BE2C (cell line): ENCODE results near the gene B4GAT1.
A peak's percentile ranks its signal among the peaks of the same experiment; 100 is the strongest.

Source experiments
- DNase-seq: peaks from one replicate; pipeline ENCODE4 v3.0.0-alpha.2; 2020
- H3K27me3 ChIP-seq: fragments of 250-450 bp; sonication (Bioruptor Pico); 2 replicates; pipeline ENCODE4 v1.5.1; 2020; ENCODE audit warnings: mild to moderate bottlenecking
- H3K36me3 ChIP-seq: fragments of 250-450 bp; sonication (Bioruptor Pico); 2 replicates; pipeline ENCODE4 v1.5.1; 2020; ENCODE audit warnings: mild to moderate bottlenecking
- H3K4me1 ChIP-seq: fragments of 250-450 bp; sonication (Bioruptor Pico); 2 replicates; pipeline ENCODE4 v1.5.1; 2020
- H3K4me3 ChIP-seq: 2 replicates; pipeline ENCODE4 v1.5.1; 2011; ENCODE audit warnings: low read depth, low read length
- H3K9me3 ChIP-seq: fragments of 250-450 bp; sonication (Bioruptor Pico); 2 replicates; pipeline ENCODE4 v1.5.1; 2020
- CTCF ChIP-seq: IDR thresholded peaks from 2 replicates; pipeline ENCODE4 v1.5.1; 2012; ENCODE audit warnings: mild to moderate bottlenecking, low read depth, low read length

B4GAT1 gene

GRCh38 chr11:66367561-66368312 is 20.3 kb upstream of the B4GAT1 start:
- Histone ChIP-seq H3K4me3 (no peak overlapping the region), H3K36me3 (peaks cover 14% of the 10 kb centered on the region), H3K4me1 (no peaks in the 10 kb centered on the region), H3K9me3 (no peaks in the 10 kb centered on the region), H3K27me3 (no peaks in the 10 kb centered on the region)
- no peak for DNase-seq
- TF ChIP-seq CTCF, result no peak

GRCh38 chr11:66366844-66367477 is 19.5 kb upstream of the B4GAT1 start:
- no peak for TF ChIP-seq CTCF
- H3K4me1 ChIP-seq, result no peaks in the 10 kb centered on the region
- no peaks in the 10 kb centered on the region for H3K27me3 ChIP-seq
- H3K4me3 ChIP-seq, result no peak overlapping the region
- H3K9me3 ChIP-seq, result no peaks in the 10 kb centered on the region
- no peak for DNase-seq
- peaks cover 17% of the 10 kb centered on the region for H3K36me3 ChIP-seq

- no peak for DNase-seq
- Histone ChIP-seq H3K4me1 (no peaks in the 10 kb centered on the region), H3K27me3 (no peaks in the 10 kb centered on the region), H3K36me3 (peaks cover 17% of the 10 kb centered on the region), H3K9me3 (no peaks in the 10 kb centered on the region), H3K4me3 (no peak overlapping the region)
- no peak for TF ChIP-seq CTCF
Observed at GRCh38 chr11:66365711-66366619, 18.5 kb upstream of the B4GAT1 start.

- Histone ChIP-seq H3K36me3 (peaks cover 17% of the 10 kb centered on the region), H3K4me1 (no peaks in the 10 kb centered on the region), H3K9me3 (no peaks in the 10 kb centered on the region), H3K4me3 (no peak overlapping the region), H3K27me3 (no peaks in the 10 kb centered on the region)
- TF ChIP-seq CTCF, result no peak
- DNase-seq, result no peak
Observed at GRCh38 chr11:66365166-66365565, 17.7 kb upstream of the B4GAT1 start.

GRCh38 chr11:66363805-66364535 is 16.5 kb upstream of the B4GAT1 start:
- Histone ChIP-seq H3K36me3 (peaks cover 17% of the 10 kb centered on the region), H3K27me3 (no peaks in the 10 kb centered on the region), H3K4me3 (no peak overlapping the region), H3K9me3 (no peaks in the 10 kb centered on the region), H3K4me1 (no peaks in the 10 kb centered on the region)
- TF ChIP-seq CTCF, result peak; percentile 84
- DNase-seq, result peak; percentile 68
